ENCODE measurements around the gene ERP29.

ERP29 gene

DNA sequence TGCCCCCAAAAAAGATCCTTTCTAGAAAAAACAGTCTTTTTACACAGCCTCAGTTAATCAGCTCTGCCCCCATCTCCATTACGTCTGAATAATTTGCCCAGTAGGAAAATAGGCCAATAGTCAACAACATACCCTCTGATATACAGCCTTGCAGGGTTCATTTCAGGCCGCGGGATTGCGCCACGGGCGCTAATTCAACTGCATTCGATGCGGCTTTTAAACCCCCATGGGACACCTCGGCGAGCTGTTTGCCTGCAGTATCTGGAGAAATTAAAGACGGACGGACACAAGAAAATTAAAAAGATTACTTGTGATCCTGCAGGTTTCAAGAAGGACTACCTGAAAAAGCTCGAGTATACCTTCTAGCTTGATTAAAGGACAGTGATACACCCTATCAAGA lies 36.1 kb downstream of the ERP29 start:
- no peak for DNase-seq

- DNase-seq = no peak
These were observed 47.9 kb downstream of the ERP29 start for GRCh38 chr12:112061137-112061536.

DNA sequence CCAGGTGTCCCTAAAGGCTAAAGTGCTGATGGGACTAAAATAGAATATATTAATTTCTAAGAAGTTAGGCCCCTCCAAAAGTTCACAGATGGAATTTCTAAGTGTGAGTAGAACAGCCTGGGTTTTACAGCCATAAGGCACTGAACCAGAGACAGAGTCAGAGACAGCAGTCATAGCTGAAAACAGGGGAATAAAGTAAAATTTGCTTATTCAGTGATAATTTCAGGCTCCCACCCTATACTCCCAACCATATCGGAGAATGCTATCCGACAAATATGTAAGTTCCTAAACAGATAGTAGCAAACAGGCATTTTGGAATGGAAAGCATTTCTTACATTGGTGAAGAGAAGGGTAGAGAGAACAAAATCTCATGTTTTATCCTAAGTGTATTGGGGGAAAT lies 50.0 kb downstream of the ERP29 start:
- DNase-seq = no peak

DNA sequence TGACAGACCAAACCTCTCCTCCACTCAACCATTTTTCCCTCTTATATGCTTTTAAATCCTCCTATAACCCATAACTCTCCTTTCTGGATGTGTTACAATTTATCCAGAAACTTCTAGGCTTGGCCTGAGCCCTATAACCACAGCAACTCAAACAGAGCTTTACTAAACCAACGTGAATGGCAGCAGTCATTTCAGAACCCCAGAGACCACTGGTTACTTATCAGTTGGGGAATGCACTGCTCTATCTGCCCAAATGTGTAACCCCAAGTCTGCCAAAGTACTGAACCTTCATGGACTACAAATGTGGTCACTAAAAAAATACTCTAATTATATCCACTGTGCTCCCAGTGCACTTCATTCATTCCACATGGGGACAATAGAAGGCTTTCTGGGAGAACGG lies 53.3 kb downstream of the ERP29 start:
- DNase-seq = no peak
